Naive B cell (primary cell): ENCODE data around the gene OR3A3. TPM values are rescaled to one million over a fixed set of nuclear protein-coding genes. Genes with fewer than 3 reads are reported as not detected.
"Not testable (repeated sequence)": the region's sequence is repeated elsewhere in the genome, so short reads cannot be mapped to it uniquely, and the experiment has no call there.

Source experiments
- ATAC-seq, 2 donors: fragments of 150-1000 bp; cut with Tn5 transposase; 2 replicates each; pipeline ENCODE4 v1.10.0; 2021; ENCODE audit warnings: low read depth in 2 of 2, mild to moderate bottlenecking in 2 of 2, moderate library complexity in 2 of 2
- DNase-seq: peaks from one replicate; pipeline ENCODE4 v3.0.0; 2022
- H3K27ac Mint-ChIP-seq, 6 donors: one replicate each; pipeline ENCODE4 v1.8.0; 2020 to 2022; ENCODE audit warnings: mild to moderate bottlenecking in 6 of 6, mixed read lengths in 6 of 6, moderate library complexity in 5 of 6, inconsistent platforms in 2 of 6
- H3K27me3 Mint-ChIP-seq, 3 donors: one replicate each; pipeline ENCODE4 v1.8.0; 2021 to 2022; ENCODE audit warnings: mixed read lengths in 3 of 3, mild to moderate bottlenecking in 1 of 3
- H3K36me3 Mint-ChIP-seq, 2 donors: one replicate each; pipeline ENCODE4 v1.8.0; 2020 to 2022; ENCODE audit warnings: mixed read lengths in 2 of 2, inconsistent platforms in 1 of 2, mild to moderate bottlenecking in 1 of 2
- H3K4me1 Mint-ChIP-seq, 3 donors: one replicate each; pipeline ENCODE4 v1.8.0; 2020 to 2022; ENCODE audit warnings: mixed read lengths in 3 of 3, inconsistent platforms in 1 of 3, mild to moderate bottlenecking in 1 of 3, moderate library complexity in 1 of 3
- H3K4me3 Mint-ChIP-seq, 8 donors: one replicate each; pipeline ENCODE4 v1.8.0; 2020 to 2022; ENCODE audit warnings: mild to moderate bottlenecking in 8 of 8, mixed read lengths in 8 of 8, moderate library complexity in 8 of 8, inconsistent platforms in 2 of 8
- H3K9me3 Mint-ChIP-seq, 7 donors: one replicate each; pipeline ENCODE4 v1.8.0; 2020 to 2022; ENCODE audit warnings: mixed read lengths in 7 of 7, mild to moderate bottlenecking in 5 of 7, inconsistent platforms in 2 of 7, moderate library complexity in 1 of 7
- polyA plus RNA-seq, 6 donors: library from polyadenylated mRNA; unstranded; fragments of 300-500 nt; fragmentation: Illumina TruSeq; gene quantifications; one replicate each; pipeline ENCODE4 v1.2.3, GENCODE V29; 2021; ENCODE audit warnings: low read depth in 6 of 6

Gene OR3A3
- polyA plus RNA-seq, 6 donors from 2014 or later = not detected

DNA sequence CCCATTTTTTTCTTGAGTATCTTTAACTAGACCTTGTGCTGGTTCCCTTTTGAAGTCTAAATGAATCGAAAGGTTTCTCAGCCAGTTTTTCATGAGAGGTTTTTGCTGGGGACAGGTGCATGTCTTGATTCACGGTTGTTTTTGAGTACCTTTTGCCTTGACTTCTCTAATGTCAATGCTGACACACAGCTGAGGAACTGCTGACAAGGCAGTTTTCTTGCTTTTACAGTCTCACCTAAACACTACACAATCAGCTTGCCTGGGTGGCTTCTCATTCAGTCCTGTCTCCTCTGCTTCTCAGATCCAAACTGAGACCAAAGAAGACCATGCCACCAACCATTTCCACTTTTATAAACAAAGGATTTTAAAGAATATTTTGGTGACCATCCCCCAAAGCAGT, 7.1 kb downstream of the OR3A3 start:
- peaks cover 0 to 4% (median 0%) of the 10 kb centered on the region in 7 donors for H3K9me3 Mint-ChIP-seq
- no peak for ATAC-seq
- no peak for DNase-seq
- H3K27ac Mint-ChIP-seq = no peak overlapping the region
- H3K36me3 Mint-ChIP-seq = peaks cover 0 to 7% of the 10 kb centered on the region in 2 donors
- H3K27me3 Mint-ChIP-seq = peaks cover 7 to 34% (median 26%) of the 10 kb centered on the region in 3 donors
- H3K4me3 Mint-ChIP-seq = no peak overlapping the region
- no peaks in the 10 kb centered on the region for H3K4me1 Mint-ChIP-seq

- H3K4me1 Mint-ChIP-seq, DNase-seq, H3K36me3 Mint-ChIP-seq, H3K4me3 Mint-ChIP-seq, H3K27ac Mint-ChIP-seq: not testable (repeated sequence)
- ATAC-seq = peak; percentile 63
- H3K9me3 Mint-ChIP-seq = peaks cover 5 to 31% (median 14%) of the 10 kb centered on the region in 7 donors
- H3K27me3 Mint-ChIP-seq = peaks cover 24 to 60% (median 58%) of the 10 kb centered on the region in 3 donors
Measured at GRCh38 chr17:3433215-3433614, 22.0 kb downstream of the OR3A3 start.

- ATAC-seq (no peak), DNase-seq (no peak)
- H3K9me3 Mint-ChIP-seq = peaks cover 5 to 26% (median 14%) of the 10 kb centered on the region in 7 donors
- H3K4me3 Mint-ChIP-seq = no peak within 1 kb of the TSS
- H3K36me3 Mint-ChIP-seq = no peaks in the 10 kb centered on the region
- H3K27ac Mint-ChIP-seq = no peak within 1 kb of the TSS
- peaks cover 0 to 6% (median 3%) of the 10 kb centered on the region in 3 donors for H3K4me1 Mint-ChIP-seq
- peaks cover 25 to 60% (median 60%) of the 10 kb centered on the region in 3 donors for H3K27me3 Mint-ChIP-seq
Measured at GRCh38 chr17:3433741-3434140, 22.6 kb downstream of the OR3A3 start, which contains the start of gene OR1E2. Gene OR1E2, minus strand, starts transcription at chr17:3433841. Its CDS starts 0 bp downstream, at chr17:3433841.

DNA sequence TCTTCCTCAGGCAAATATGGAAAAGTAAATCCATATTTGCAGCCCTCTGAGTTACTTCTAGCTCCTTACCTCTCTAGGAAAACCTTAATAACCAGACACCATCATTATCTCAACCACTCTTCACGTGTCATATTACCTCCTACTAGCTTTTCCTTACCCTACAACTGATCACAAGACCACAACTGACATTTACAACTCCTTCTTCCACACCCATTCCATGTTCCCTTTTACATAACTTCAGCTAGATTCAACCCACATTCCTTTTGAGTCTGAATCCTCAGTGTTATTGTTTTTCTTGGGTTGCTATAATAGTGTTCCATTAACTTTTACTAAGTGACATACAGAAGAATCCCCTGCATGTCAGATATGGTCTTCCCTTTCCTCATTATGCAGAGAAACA, 27.2 kb downstream of the OR3A3 start:
- Mint-ChIP-seq H3K9me3 (peaks cover 0 to 2% (median under 1%) of the 10 kb centered on the region in 7 donors), H3K27me3 (peaks cover 27 to 49% (median 37%) of the 10 kb centered on the region in 3 donors), H3K36me3 (no peaks in the 10 kb centered on the region), H3K27ac (no peak overlapping the region), H3K4me1 (peaks cover 0 to 1% (median under 1%) of the 10 kb centered on the region in 3 donors), H3K4me3 (no peak overlapping the region)
- ATAC-seq (no peak), DNase-seq (no peak)

GRCh38 chr17:3440451-3440850, 29.3 kb downstream of the OR3A3 start:
- H3K4me1 Mint-ChIP-seq = no peaks in the 10 kb centered on the region
- no peaks in the 10 kb centered on the region for H3K9me3 Mint-ChIP-seq
- peaks cover 23 to 43% (median 29%) of the 10 kb centered on the region in 3 donors for H3K27me3 Mint-ChIP-seq
- DNase-seq (no peak), ATAC-seq (no peak)
- H3K27ac Mint-ChIP-seq = no peak overlapping the region
- H3K4me3 Mint-ChIP-seq = no peak overlapping the region
- no peaks in the 10 kb centered on the region for H3K36me3 Mint-ChIP-seq

DNA sequence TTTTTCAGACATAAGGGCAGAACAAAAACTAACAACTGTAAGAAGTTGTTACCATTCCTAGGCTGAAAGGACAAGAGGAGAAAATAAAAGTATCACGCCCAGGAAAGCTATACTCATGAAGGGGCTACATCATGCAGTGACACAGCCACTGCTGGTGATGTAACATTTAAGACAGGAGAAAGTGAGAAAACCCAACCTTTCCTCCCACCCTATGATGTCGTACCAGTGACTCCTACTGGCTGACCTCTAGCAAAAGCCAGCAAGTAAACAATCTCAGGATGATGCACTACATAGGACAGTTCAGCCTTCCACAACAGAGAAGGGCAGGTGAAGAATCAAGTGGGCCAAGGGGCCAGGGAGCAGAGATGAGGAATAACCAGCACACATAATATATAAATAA, 36.5 kb downstream of the OR3A3 start:
- H3K9me3 Mint-ChIP-seq = peaks cover 0 to 2% (median 0%) of the 10 kb centered on the region in 7 donors
- DNase-seq (no peak), ATAC-seq (no peak)

DNA sequence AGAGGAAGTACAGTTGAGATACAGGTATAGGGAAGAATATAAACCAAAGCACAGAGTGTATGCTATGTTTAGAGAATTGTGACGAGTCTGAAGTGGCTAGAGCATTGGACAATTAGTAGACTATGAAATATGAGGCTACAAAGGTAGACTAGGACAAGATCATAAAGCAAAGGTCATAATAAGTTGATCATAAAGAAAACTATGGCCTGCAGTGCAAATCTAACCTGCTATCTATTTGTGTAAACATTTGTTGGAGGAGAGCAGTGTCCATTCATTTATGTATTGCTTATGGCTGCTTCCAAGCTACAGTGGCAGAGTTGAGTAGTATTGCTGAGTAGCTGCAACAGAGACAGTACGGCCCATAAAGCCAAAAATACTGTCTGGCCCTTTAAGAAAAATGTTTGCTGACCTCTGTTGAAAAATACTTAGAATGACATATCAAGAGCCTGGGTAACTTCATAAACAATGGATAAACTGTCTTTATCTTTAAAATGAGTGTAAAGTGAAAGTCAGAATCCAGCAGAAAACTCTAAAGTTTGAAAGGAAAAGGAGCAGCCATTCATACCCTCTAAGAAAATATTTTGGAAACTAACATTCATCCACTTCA, 37.0 kb downstream of the OR3A3 start:
- Mint-ChIP-seq H3K4me1 (no peaks in the 10 kb centered on the region), H3K4me3 (no peak overlapping the region), H3K27ac (peak overlapping the region in 1 of 6 donors; percentile 1)

More for the DNA sequence above, 36.5 kb downstream of the OR3A3 start:
- Mint-ChIP-seq H3K36me3 (no peaks in the 10 kb centered on the region), H3K27ac (peak overlapping the region in 1 of 6 donors; percentile 1), H3K27me3 (peaks cover 2 to 12% (median 7%) of the 10 kb centered on the region in 3 donors), H3K4me3 (no peak overlapping the region), H3K4me1 (no peaks in the 10 kb centered on the region)

GRCh38 chr17:3466355-3466754, 55.2 kb downstream of the OR3A3 start:
- peaks cover 7 to 14% (median 11%) of the 10 kb centered on the region in 3 donors for H3K27me3 Mint-ChIP-seq
- not testable (repeated sequence) for H3K27ac Mint-ChIP-seq, DNase-seq, H3K4me1 Mint-ChIP-seq, H3K36me3 Mint-ChIP-seq, H3K4me3 Mint-ChIP-seq, H3K9me3 Mint-ChIP-seq, ATAC-seq

More for the DNA sequence above, 37.0 kb downstream of the OR3A3 start:
- no peaks in the 10 kb centered on the region for H3K36me3 Mint-ChIP-seq
- no peak for DNase-seq
- ATAC-seq = no peak
- peaks cover 4 to 7% (median 7%) of the 10 kb centered on the region in 3 donors for H3K27me3 Mint-ChIP-seq
- peaks cover 0 to 2% (median 0%) of the 10 kb centered on the region in 7 donors for H3K9me3 Mint-ChIP-seq

DNA sequence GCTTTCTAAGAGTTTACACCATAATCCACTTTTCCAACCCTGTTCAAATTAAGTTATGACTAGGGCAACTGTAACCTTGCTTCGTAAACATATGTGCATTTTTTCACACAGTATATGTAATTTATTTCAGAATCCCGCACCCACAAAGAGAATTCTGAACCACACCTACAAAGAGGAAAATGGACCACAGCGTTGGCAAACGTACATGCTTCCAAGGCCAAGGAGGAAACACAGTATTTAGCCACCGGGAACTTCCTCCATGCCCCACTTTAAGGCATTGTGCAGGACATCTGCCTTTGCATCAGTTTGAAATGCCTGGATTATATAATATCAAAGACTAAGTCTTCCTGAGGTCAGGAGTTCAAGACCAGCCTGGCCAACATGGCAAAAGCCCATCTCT, 58.4 kb downstream of the OR3A3 start:
- H3K27me3 Mint-ChIP-seq = peaks cover 7 to 14% (median 11%) of the 10 kb centered on the region in 3 donors
- H3K36me3 Mint-ChIP-seq = no peaks in the 10 kb centered on the region
- no peak overlapping the region for H3K27ac Mint-ChIP-seq
- no peaks in the 10 kb centered on the region for H3K9me3 Mint-ChIP-seq
- no peak overlapping the region for H3K4me3 Mint-ChIP-seq
- H3K4me1 Mint-ChIP-seq = no peaks in the 10 kb centered on the region
- DNase-seq (no peak), ATAC-seq (no peak)

- Mint-ChIP-seq H3K9me3 (no peaks in the 10 kb centered on the region), H3K27ac (peak within 1 kb of the TSS in 1 of 6 donors; percentile 42), H3K4me1 (no peaks in the 10 kb centered on the region), H3K4me3 (peak within 1 kb of the TSS in 1 of 8 donors; percentile 80), H3K36me3 (no peaks in the 10 kb centered on the region), H3K27me3 (peaks cover 6 to 14% (median 7%) of the 10 kb centered on the region in 3 donors)
- no peak for DNase-seq
- no peak for ATAC-seq
Measured at GRCh38 chr17:3471599-3471998, 60.4 kb downstream of the OR3A3 start, which contains the start of gene SPATA22. Gene SPATA22, minus strand, starts transcription at chr17:3471819. Its CDS starts 2,494 bp downstream, at chr17:3469325.

DNA sequence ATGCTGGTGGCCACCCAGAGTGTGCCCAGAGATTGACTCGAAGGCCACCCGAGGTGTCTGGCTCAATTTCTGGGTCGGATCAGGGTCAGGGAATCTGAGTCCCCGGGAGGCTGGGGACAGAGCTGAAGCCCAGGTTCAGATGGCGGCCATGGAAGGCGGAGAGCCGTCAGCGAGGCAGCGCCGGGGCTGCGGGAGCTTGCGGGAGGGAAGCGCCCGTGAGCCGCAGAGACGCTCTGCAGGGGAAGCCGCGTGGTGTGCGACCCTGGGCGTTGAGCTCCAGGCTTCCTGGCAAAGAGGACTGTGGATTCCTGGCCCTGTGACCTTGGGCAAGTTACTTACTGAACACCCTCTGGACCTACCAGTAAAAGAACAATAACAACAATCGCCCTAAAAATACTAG, 61.0 kb downstream of the OR3A3 start:
- DNase-seq = no peak
- ATAC-seq = no peak
- H3K36me3 Mint-ChIP-seq = no peaks in the 10 kb centered on the region

More for the DNA sequence above, 61.0 kb downstream of the OR3A3 start:
- peak overlapping the region in 1 of 8 donors; percentile 80 for H3K4me3 Mint-ChIP-seq
- H3K4me1 Mint-ChIP-seq = no peaks in the 10 kb centered on the region
- H3K27ac Mint-ChIP-seq = no peak overlapping the region
- H3K27me3 Mint-ChIP-seq = peaks cover 6 to 14% (median 7%) of the 10 kb centered on the region in 3 donors
- no peaks in the 10 kb centered on the region for H3K9me3 Mint-ChIP-seq

Other genes starting within 250 kb of the OR3A3 start
- gene OR1A2, start 213.9 kb upstream of the OR3A3 start, polyA plus RNA-seq = not detected
- gene OR1A1, start 203.7 kb upstream of the OR3A3 start, polyA plus RNA-seq = not detected
- gene OR3A1, start 113.0 kb upstream of the OR3A3 start, polyA plus RNA-seq = under 1 TPM in 2 of 6 donors, not detected in 4; 0.30 to 0.77 TPM
- gene OR3A2, start 25.1 kb upstream of the OR3A3 start, polyA plus RNA-seq = 1 to 10 TPM in 2 of 6 donors, not detected in 4; 1.2 TPM
- gene OR1E1, start 13.0 kb upstream of the OR3A3 start, polyA plus RNA-seq = not detected
- gene OR1E2, start 22.5 kb downstream of the OR3A3 start, polyA plus RNA-seq = not detected
- gene SPATA22, start 60.4 kb downstream of the OR3A3 start, polyA plus RNA-seq = not detected
- gene ASPA, start 64.6 kb downstream of the OR3A3 start, polyA plus RNA-seq = not detected
- under 1 TPM in 2 of 6 donors, not detected in 4; 0.19 to 0.21 TPM for gene TRPV3, start 146.4 kb downstream of the OR3A3 start, polyA plus RNA-seq
- gene TRPV1, start 198.0 kb downstream of the OR3A3 start, polyA plus RNA-seq = 1 to 10 TPM in 1 of 6 donors, under 1 TPM in 3, not detected in 2; 0.13 to 1.2 (median 0.52) TPM
- gene SHPK, start 224.9 kb downstream of the OR3A3 start, polyA plus RNA-seq = 1 to 10 TPM; 4.3 to 8.4 (median 6.6) TPM
- gene CTNS, start 225.4 kb downstream of the OR3A3 start, polyA plus RNA-seq = 10 to 100 TPM in 3 of 6 donors, 1 to 10 TPM in 3; 9.2 to 14.5 (median 10.2) TPM